Hepatocyte (in vitro differentiated cells): Measurements from ENCODE around the gene LNX2.

Source experiments
- CTCF ChIP-seq: fragments of 200-600 bp; sonication (generic); IDR thresholded peaks from 2 replicates; pipeline ENCODE4 v1.5.1; 2016; ENCODE audit warnings: antibody characterized with exemption, mild to moderate bottlenecking; ENCODE audit not compliant: poor library complexity
- EZH2 ChIP-seq: fragments of 200-600 bp; sonication (generic); IDR thresholded peaks from 2 replicates; pipeline ENCODE4 v1.6.1; 2016; ENCODE audit warnings: antibody characterized with exemption, mild to moderate bottlenecking, borderline replicate concordance
- EZH2phosphoT487 ChIP-seq: fragments of 200-600 bp; sonication (generic); IDR thresholded peaks from one replicate; pipeline ENCODE4 v1.6.1; 2018; ENCODE audit warnings: antibody characterized with exemption, mild to moderate bottlenecking, low read depth, moderate library complexity; ENCODE audit not compliant: unreplicated experiment, severe bottlenecking

DNA sequence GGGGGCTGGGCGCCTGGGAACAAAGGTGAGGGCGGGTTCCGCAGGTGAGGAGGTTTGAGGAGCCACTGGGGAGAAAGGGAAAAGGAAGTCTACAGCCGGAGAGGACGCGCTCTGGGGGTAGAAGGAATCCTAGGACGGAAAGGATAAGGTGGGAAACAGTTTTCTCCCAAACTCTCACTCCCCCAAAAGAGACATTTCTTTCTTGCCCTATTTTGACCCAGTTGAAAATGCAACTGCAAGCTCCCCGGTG lies 712 bp upstream of the LNX2 start:
- no peak for TF ChIP-seq CTCF
- no peak for TF ChIP-seq EZH2phosphoT487
- no peak for TF ChIP-seq EZH2
